Endothelial cell of umbilical vein (primary cell): ENCODE results near the gene PNPLA3. TPM values are rescaled to one million over a fixed set of nuclear protein-coding genes. Genes with fewer than 3 reads are reported as not detected.

Source experiments
- BruUV-seq: library from RNA; stranded (reverse); fragments of 400-500 nt; replicated peaks from 2 replicates; lab custom pipeline; 2021; lab: Mats Ljungman, UMichigan
- CTCF ChIA-PET: fragments of 300-600, 350-600 bp; sonication (Branson Sonifier 250); formaldehyde crosslinking; loops from one replicate; lab custom pipeline; 2021; ENCODE audit warnings: antibody characterized with exemption, inconsistent platforms; lab: Charles Lee
- POLR2A ChIA-PET: fragments of 300-600, 350-600 bp; sonication (Branson Sonifier 250); formaldehyde crosslinking; loops from one replicate; lab custom pipeline; 2021; ENCODE audit warnings: antibody characterized with exemption, inconsistent platforms; lab: Charles Lee
- DNase-seq: peaks from one replicate; pipeline ENCODE4 v3.0.0-alpha.2; 2011; ENCODE audit warnings: low read depth, low spot score
- FAIRE-seq: peaks from 2 replicates; lab custom pipeline; 2011; peaks lifted over from hg19 to GRCh38; lab: Jason Lieb, UNC
- H2AFZ ChIP-seq: 2 replicates; pipeline ENCODE4 v1.6.0; 2012; ENCODE audit warnings: low read depth, low read length, control low read depth, inconsistent platforms
- H3K27ac ChIP-seq: 2 replicates; pipeline ENCODE4 v1.5.1; 2011; ENCODE audit warnings: low read depth, mild to moderate bottlenecking, control low read depth, low read length, moderate library complexity; ENCODE audit not compliant: insufficient read depth
- H3K27me3 ChIP-seq, 2 experiments: 2 replicates each; pipeline versions ENCODE4 v1.6.0 to v1.6.1; 2011; ENCODE audit warnings: low read length in 2 of 2, mixed read lengths in 1 of 2; ENCODE audit not compliant: control insufficient read depth in 2 of 2, insufficient read depth in 2 of 2
- H3K36me3 ChIP-seq, 2 experiments: 2 replicates in 1 of 2; 3 replicates in 1 of 2; pipeline ENCODE4 v1.5.1; 2011; ENCODE audit warnings: low read length in 2 of 2, mild to moderate bottlenecking in 1 of 2, moderate library complexity in 1 of 2; ENCODE audit not compliant: control insufficient read depth in 2 of 2, insufficient read depth in 2 of 2; ENCODE audit errors: extremely low read depth in 1 of 2
- H3K4me1 ChIP-seq: 3 replicates; pipeline ENCODE4 v1.5.1; 2011; ENCODE audit warnings: mild to moderate bottlenecking, low read length; ENCODE audit not compliant: control insufficient read depth, insufficient read depth; ENCODE audit errors: extremely low read depth
- H3K4me2 ChIP-seq: 2 replicates; pipeline ENCODE4 v1.6.1; 2011; ENCODE audit warnings: low read length, control low read depth, mixed read lengths; ENCODE audit not compliant: insufficient read depth
- H3K4me3 ChIP-seq, 3 experiments: fragments of 200-600 bp in 1 of 3; sonication (generic), shearing (Covaris generic) in 1 of 3; replicated peaks in 1 of 3; 2 replicates each; pipeline ENCODE4 v1.5.1; 2011 to 2016; ENCODE audit warnings: control low read depth in 3 of 3, low read length in 3 of 3, mild to moderate bottlenecking in 2 of 3, inconsistent platforms in 1 of 3, low read depth in 1 of 3, moderate library complexity in 1 of 3; ENCODE audit not compliant: insufficient read depth in 1 of 3
- H3K79me2 ChIP-seq: 2 replicates; pipeline ENCODE4 v1.6.0; 2012; ENCODE audit warnings: low read length, inconsistent platforms; ENCODE audit not compliant: control insufficient read depth, insufficient read depth
- H3K9ac ChIP-seq: replicated peaks from 2 replicates; pipeline ENCODE3; 2011; ENCODE audit warnings: low read length, control low read depth; ENCODE audit not compliant: insufficient read depth; ENCODE audit errors: extremely low read depth
- H3K9me1 ChIP-seq: replicated peaks from 3 replicates; pipeline ENCODE4 v1.6.0; 2011; ENCODE audit warnings: mild to moderate bottlenecking, low read length; ENCODE audit not compliant: control insufficient read depth, insufficient read depth; ENCODE audit errors: extremely low read depth
- H3K9me3 ChIP-seq: replicated peaks from 2 replicates; pipeline ENCODE4 v1.5.1; 2012; ENCODE audit warnings: low read length, inconsistent platforms; ENCODE audit not compliant: control insufficient read depth, insufficient read depth
- H4K20me1 ChIP-seq: replicated peaks from 2 replicates; pipeline ENCODE3; 2011; ENCODE audit warnings: mild to moderate bottlenecking, low read length; ENCODE audit not compliant: control insufficient read depth, insufficient read depth; ENCODE audit errors: extremely low read depth
- GATA2 ChIP-seq: IDR thresholded peaks from 2 replicates; pipeline ENCODE4 v1.7.0; 2011; ENCODE audit warnings: low read depth, mild to moderate bottlenecking, moderate library complexity, mixed read lengths, low read length; ENCODE audit not compliant: insufficient read length, insufficient read depth
- JUN ChIP-seq: IDR thresholded peaks from 2 replicates; pipeline ENCODE4 v1.6.1; 2011; ENCODE audit warnings: borderline replicate concordance, low read depth; ENCODE audit not compliant: insufficient read length, insufficient read depth
- MYC ChIP-seq: IDR thresholded peaks from one replicate; pipeline ENCODE4 v1.6.1; 2011; ENCODE audit warnings: mild to moderate bottlenecking, low read depth, low read length
- POLR2A ChIP-seq: IDR thresholded peaks from 2 replicates; pipeline ENCODE4 v1.6.1; 2012; ENCODE audit warnings: low read depth, mild to moderate bottlenecking, control low read depth, low read length
- POLR2AphosphoS5 ChIP-seq: IDR thresholded peaks from 2 replicates; pipeline ENCODE4 v1.6.1; 2012; ENCODE audit warnings: low read depth, mild to moderate bottlenecking, control low read depth, low read length, moderate library complexity; ENCODE audit not compliant: insufficient read depth
- dilution Hi-C: fragments of 300-500 bp; cut with MboI; formaldehyde crosslinking; loops from one replicate; pipeline ENCODE4 v1.15.0; 2019; ENCODE audit warnings: low sequenced_read_pairs; ENCODE audit not compliant: extremely low pct_ligation_motif_present
- intact Hi-C: fragments of 100-400 bp; cut with micrococcal nuclease; formaldehyde crosslinking; loops from one replicate; pipeline ENCODE4 v1.10.0; 2022
- polyA plus RNA-seq, 4 experiments: library from polyadenylated mRNA; depleted of rRNA in 3 of 4; stranded (reverse) in 3 of 4; unstranded in 1 of 4; fragments of >200 nt; gene quantifications; 2 replicates each; pipeline versions ENCODE4 v1.2.1 to v1.2.3, GENCODE V29; 2011 to 2012; ENCODE audit warnings: missing spikeins in 1 of 4
- total RNA-seq: library from RNA; stranded (reverse); gene quantifications from 2 replicates; pipeline ENCODE4 v1.2.3, GENCODE V29; 2021
- TF ChIP-seq, protein P1 (sequence below): IDR thresholded peaks from 2 replicates; pipeline ENCODE4 v1.6.1; 2011; ENCODE audit not compliant: insufficient read depth, insufficient read length
- TF ChIP-seq, protein P2 (sequence below), 2 donors: IDR thresholded peaks; 1 replicate in 1 of 2; 2 replicates in 1 of 2; pipeline ENCODE4 v1.5.1; 2011; ENCODE audit warnings: low read length in 2 of 2, mild to moderate bottlenecking in 2 of 2, moderate library complexity in 2 of 2, control low read depth in 1 of 2, inconsistent platforms in 1 of 2, low read depth in 1 of 2; ENCODE audit not compliant: insufficient read depth in 1 of 2; ENCODE audit errors: extremely low read depth in 1 of 2

The PNPLA3 gene
- total and polyA plus RNA-seq, 2 donors (not counting 3 experiments of a cell fraction or from before 2014, with no cell fraction given) = 5.3 to 12.3 TPM

DNA sequence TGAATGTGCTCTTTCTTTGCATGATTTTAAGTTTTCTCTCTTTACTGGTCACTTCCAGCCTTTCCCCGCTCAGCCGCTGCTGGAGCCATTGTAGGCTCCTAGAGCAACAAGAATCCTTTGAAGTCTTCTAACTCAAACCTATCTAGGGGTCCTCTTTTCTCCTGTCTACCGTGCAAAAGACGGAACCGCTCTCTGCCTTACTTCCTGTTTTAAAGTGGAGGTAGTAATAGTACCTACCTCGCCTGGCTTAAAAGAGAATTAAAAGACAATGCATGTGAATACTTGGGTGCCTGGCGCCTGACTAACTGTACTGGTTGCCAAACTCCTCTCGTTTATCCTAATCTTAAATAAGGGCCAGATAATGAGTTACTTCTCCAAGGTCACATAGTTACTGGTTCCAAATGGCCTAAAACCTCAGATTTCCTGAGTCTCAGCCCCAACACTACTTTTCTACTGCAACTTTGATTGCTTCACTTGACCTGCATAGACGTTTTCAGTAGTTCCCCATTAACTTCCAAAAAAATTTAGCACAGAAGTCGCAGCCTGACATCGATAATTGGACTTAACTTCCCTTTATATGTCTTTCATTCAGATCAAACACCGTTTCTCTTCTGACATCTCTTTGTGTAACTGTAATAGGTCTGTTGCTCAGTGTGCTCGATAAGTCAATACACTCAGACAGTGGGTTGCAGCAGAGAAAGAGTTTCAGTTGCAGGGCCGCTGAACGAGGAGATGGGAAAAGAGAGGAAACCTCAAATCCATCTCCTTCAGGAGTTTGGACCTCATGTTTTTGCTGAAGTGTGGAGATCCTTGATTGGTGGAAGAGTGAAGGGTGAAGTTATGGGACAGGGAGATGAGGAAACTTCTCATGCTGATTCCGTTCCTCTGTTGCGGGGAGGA lies 32.5 kb downstream of the PNPLA3 start:
- Histone ChIP-seq H4K20me1 (no peaks in the 10 kb centered on the region), H3K9ac (peak overlapping the region; percentile 84), H3K27ac (peak overlapping the region; percentile 44), H3K27me3 (no peaks in the 10 kb centered on the region), H3K4me2 (peak overlapping the region; percentile 98), H3K36me3 (peaks cover 0 to 2% of the 10 kb centered on the region in 2 experiments), H3K79me2 (peaks cover 45% of the 10 kb centered on the region), H2AFZ (peak overlapping the region; percentile 99), H3K4me1 (peaks cover 24% of the 10 kb centered on the region), H3K9me3 (no peaks in the 10 kb centered on the region), H3K4me3 (peak overlapping the region; percentile 76 to 96 (median 87)), H3K9me1 (no peaks in the 10 kb centered on the region)
- POLR2A ChIA-PET = no interaction called here
- dilution Hi-C loops (no loop called here), intact Hi-C loops (loop anchor here (2.0 kb wide), 1 partner anchor 33 kb away; the partner anchor contains the start of gene PNPLA3)
- BruUV-seq = TSS peak; percentile 35
- CTCF ChIA-PET = interaction anchor here (1.0 to 2.5 kb wide), 4 partner anchors 10 to 73 kb away, joined by 4 to 31 read pairs (median 8); no protein-coding TSS in a partner anchor
- TF ChIP-seq POLR2AphosphoS5 (no peak), POLR2A (no peak), JUN (no peak), MYC (no peak), GATA2 (no peak)
- TF ChIP-seq, protein P1, sequence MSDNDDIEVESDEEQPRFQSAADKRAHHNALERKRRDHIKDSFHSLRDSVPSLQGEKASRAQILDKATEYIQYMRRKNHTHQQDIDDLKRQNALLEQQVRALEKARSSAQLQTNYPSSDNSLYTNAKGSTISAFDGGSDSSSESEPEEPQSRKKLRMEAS = no peak
- TF ChIP-seq, protein P2, sequence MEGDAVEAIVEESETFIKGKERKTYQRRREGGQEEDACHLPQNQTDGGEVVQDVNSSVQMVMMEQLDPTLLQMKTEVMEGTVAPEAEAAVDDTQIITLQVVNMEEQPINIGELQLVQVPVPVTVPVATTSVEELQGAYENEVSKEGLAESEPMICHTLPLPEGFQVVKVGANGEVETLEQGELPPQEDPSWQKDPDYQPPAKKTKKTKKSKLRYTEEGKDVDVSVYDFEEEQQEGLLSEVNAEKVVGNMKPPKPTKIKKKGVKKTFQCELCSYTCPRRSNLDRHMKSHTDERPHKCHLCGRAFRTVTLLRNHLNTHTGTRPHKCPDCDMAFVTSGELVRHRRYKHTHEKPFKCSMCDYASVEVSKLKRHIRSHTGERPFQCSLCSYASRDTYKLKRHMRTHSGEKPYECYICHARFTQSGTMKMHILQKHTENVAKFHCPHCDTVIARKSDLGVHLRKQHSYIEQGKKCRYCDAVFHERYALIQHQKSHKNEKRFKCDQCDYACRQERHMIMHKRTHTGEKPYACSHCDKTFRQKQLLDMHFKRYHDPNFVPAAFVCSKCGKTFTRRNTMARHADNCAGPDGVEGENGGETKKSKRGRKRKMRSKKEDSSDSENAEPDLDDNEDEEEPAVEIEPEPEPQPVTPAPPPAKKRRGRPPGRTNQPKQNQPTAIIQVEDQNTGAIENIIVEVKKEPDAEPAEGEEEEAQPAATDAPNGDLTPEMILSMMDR (IDR thresholded peaks at IDR 0.05; ENCODE audit: extremely low read depth in 1 of 2, insufficient read depth in 1 of 2, low read depth in 1 of 2, low read length in 2 of 2) = no peak
- DNase-seq (no peak), FAIRE-seq (peak; percentile 68)
